ENCODE results near the gene PYGO2.
"Not testable (repeated sequence)": the region's sequence is repeated elsewhere in the genome, so short reads cannot be mapped to it uniquely, and the experiment has no call there.

Gene PYGO2

DNA sequence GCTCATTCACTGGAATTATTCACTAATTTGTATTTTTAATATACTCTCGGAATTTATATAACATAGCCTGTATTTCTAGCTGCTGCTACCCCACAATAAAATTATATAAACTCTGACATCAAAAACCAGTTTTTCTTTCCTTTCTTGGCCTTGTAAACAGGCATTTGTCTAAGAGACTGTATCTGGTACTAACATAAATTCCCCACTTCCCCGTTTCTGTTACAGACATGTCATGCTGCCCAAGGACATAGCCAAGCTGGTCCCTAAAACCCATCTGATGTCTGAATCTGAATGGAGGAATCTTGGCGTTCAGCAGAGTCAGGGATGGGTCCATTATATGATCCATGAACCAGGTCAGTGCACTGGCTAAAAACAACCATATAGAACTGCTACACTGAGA, 16.2 kb upstream of the PYGO2 start:
- not testable (repeated sequence) for DNase-seq

DNA sequence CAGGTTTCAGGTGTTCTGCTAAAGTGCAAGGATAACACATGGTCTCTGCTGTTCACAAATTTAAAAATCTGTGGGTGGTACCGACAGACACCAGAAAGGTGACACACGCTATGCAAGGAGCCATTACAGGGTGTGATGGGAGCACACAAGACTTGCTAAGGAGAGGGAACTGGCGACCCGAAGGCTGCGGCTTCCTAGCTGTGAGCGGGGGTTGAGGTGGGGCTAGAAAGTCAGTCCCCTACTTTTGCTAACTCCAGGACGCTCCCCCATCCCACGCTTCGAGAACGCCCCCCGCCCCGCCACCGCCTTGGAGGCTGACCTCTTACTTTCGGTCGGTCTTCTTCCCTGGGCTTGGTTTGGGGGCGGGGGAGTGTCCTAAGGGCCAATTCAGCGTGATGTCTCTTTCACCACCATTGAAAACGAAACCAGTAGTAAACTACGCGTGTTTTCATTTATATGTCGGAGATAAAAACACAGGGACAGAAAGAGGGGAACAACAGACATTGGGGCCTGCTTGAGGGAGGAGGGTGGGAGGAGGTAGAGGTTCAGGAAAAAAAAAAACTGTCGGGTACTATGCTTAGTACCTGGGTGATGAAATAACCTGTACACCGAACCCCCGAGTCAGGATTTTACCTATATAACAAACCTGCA, 14.0 kb upstream of the PYGO2 start:
- DNase-seq: peak; percentile 92

DNA sequence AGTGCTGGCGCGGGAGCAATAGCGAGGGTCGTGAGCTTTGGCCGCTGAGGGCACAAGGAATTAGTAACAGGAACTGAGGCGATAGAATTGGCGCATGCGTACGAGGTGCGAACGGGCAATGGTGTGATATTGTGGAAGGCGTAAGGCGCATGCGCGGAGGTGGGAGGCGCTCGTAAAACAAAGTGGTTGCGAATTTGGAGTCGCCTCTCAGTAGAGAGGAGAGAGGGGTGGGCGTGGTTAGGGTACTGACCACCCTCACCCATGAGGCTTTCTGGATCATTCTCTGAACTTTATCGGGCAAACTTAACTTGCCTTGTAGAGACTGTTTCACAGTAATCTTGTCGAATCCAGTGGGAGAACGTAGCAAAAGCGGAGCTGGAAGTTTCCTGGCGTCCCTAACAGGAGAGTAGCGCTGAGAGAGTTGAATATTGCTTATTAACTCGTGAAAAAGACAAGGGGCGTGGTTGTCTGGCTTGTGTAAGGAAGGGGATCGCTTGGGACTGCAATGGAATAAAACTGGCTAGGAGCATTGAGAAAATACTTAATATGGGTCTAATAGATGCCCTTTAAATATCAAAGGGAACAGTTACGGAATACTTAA, 13.3 kb upstream of the PYGO2 start:
- DNase-seq: peak; percentile 99

DNA sequence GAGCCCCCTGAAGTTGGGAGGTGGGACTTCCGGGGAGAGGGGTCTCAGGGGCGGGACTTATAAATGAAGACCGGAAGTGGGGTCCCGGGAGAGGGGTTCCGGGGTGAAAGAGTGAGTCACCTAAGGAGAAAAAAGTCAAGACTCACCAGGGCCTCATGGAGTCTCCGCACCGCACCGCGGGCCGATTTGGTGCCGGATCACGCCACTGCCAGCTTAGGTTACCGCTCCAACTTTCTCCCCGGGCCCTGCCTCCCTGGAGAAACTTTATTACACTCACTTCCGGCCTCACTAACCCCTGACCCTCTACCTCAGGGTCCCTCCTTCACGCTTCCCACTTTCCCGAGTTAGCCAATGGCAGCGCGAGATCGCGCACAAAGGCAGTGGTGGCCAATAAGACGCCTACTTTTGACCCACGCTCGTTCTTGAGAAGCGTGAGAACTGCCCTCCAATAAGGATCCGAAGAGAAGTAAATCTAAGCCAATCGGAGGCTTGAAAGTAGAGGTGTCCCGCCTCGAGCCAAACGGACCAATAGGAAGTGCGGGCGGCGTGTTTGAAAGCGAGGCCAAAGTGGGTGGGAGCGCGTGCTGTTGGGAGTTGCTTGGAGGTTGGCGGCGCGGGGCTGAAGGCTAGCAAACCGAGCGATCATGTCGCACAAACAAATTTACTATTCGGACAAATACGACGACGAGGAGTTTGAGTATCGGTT, 12.7 kb upstream of the PYGO2 start, which contains the start of gene CKS1B:
CKS1B (plus strand) TSS at position 580 of the 706 bp plus-strand sequence; CDS start at position 645, 65 bp downstream.
- peak; percentile 100 for DNase-seq

DNA sequence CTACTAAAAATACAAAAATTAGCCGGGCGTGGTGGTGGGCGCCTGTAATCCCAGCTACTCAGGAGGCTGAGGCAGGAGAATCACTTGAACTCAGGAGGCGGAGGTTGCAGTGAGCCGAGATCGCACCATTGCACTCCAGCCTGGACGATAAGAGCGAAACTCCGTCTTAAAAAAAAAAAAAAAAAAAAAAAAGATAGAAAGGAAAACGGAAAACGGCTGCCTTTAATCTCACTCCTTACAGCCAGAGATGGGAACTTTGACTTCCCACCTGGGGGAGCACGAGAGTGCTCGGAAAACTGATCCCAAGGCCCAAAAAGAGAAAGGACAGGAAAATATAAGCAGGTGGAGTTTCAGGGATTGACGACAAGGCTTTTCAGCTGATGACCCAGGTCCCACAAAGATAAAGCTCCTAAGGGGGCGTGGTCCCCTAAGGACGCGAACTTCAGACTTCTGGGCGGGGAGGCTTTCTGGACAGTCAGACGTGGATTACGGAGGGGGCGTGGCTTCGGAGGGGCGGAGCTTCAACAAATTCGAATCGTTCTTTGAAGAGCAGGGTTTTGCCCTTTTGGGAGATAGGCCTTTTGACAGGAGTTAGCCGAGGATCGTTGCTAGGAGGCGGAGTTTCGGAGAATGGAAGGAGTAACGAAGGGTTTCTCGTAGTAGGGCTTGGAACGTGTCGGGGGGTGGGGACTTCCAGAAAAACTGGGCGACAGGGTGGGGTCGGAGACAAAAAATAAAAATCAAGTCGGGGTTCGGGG, 11.9 kb upstream of the PYGO2 start:
- peak; percentile 100 for DNase-seq

DNA sequence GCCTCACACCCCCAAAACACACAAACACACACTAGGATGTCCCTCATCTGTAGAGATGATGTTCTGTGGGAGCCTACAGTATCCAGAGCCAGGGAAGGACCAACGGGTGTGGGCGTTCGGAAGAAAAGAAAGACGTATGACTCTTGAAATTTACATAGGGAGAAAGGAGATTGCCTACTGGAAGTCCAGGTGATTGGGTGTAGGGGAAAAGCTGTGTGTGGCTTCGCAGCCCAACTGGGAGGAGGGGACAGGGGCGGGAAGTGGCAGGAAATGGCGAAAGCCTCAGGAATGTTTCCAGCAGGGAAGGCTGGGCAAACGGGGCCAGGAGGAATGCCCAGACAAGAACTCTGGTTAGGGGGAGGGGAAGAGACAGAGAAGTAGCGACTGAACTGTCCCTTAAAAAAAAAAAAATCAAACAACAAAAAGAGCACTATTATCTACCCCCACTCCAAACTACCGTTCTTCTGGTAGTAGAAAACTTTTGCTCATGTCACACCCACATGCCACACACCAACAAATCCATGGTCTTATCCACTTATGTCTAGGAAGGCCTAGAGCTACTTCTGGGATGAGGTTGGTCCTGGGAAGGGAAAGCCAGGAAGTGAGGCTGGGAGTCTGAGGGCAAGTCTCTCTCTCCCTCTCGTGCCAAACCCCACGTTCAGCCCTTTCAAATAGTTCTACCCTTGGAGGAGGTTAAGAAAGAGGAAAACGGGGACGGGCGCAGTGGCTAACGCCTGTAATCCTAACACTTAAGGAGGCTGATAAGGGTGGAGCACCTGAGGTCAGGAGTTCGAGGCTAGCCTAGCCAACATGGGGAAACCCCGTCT, 11.1 kb upstream of the PYGO2 start:
- peak; percentile 74 for DNase-seq

DNA sequence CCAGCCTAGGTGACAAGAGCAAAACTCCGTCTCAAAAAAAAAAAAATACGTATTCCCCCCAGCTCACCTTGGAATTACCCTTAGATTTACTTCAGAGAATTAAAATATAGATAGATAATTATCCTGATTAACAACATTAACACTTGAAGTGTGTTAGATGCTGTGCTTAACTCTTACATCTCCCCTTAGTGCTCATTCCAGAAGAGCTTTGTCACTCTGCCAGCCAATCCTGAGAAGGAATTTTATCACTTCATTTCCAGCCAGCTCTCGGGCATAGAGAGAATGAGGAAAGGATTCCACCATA, 10.6 kb upstream of the PYGO2 start:
- DNase-seq: no peak

DNA sequence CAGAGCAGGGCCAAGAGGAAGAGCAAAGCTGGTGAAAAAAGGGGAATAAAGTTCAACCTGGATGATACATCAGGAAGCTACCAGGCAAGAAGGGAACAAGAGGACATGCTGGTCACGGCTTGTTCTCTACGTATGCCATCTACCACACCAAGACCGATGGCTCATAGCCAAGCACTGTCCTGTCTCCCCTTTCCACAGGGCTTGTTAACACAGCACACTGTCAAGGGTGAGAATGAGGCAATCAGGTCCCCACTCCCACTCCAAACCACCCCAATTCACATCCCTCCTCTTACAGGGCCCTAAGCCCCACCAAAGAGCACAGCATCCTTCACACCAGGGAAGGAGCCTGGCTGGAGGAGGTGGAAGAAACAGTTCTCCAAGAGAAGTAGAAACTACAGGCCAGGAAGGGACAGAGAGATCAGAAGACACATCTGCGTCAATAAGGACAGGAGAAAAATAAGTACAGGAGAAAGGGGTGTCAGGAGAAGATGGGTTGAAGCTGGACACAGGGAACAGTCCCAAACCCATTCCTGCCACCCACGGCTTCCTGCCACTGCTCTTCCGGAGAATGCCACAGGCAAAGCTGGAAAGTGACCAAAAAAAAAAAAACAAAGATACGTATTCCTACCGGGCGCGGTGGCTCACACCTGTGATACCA, 9.9 kb upstream of the PYGO2 start:
- DNase-seq: no peak

DNA sequence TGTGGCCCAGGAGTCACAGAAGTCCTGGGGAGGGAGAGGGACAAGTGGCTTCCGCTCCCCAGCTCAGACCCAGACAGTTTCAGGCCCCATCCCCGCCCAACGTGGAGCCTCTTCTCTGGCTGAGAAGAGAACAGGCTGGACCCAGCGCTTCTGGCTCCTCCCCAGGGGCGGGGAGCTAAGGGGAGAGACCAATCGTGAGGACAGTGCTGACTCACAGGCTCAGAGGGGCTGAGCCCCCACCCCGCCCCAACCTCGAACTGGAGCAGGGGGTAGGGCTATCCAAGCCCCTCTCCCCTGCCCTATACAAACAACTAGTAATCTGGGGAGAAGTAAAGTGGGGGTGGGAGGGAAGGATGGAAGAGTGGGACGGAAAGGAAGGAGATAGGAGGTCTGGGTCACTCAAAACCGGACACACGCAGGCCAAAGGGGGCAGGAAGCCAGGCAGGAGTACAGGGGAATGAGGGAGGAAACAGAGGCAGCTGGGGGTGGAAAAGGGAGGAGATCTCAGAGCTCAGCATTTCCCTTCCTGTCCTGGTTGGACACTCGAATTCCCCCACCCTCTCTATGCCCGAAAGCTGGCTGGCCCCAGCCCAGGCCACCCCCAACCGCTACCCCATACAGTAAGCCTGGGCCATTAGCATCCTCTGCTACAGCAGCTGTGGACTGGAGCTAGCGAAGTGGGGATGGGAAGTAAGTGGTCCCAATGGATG, 9.2 kb upstream of the PYGO2 start, which contains the start of gene SHC1:
SHC1 (minus strand) TSS at position 117 of the 710 bp plus-strand sequence. CDS start 221 bp downstream, outside the sequence.
- peak; percentile 96 for DNase-seq

DNA sequence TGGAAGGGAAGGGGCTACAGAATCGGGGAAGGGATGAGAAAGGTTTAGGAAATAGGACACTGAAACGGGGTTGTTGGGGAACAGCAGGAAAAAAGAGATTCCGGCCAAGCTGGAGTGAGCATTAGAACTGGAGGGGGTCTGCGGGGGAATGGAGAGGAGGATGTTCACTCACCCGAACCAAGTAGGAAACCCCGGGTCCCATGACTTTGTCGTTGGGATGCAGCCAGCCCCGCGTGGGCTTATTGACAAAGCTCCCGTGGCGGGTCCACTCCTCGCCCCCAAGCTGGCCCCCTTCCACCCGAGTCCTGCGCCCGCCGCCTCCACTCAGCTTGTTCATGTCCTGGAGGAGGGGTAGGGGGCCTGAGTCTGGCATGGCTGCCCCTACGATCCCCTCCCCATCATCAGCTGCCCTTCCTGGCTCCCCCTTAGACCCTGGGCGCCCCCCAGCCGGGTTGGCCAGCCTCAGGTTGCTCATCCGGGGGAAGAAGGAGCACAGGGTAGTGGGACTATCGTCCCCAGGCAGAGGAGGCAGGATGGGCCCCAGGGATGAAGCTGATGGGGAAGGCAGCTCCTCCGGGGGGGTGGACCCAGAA, 8.4 kb upstream of the PYGO2 start:
- DNase-seq: no peak

DNA sequence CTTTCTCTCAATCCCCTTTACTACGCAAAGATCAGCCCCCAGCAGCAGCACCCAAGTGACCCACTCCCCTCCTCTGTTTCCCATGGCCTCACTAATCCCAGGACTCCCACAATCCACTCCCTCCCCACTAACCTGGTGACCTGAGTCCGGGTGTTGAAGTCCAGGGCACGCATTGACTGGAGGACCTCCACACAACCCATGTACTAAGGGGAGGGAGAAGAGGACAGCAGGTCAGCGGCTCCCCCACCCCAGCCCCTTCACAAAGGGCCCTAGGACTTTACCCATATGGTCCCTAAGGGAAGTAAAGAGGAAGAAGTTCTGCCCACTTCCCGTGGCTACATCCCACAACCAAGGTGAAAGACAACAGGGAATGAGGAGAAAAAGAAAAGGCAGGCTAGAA, 7.7 kb upstream of the PYGO2 start:
- DNase-seq: no peak

DNA sequence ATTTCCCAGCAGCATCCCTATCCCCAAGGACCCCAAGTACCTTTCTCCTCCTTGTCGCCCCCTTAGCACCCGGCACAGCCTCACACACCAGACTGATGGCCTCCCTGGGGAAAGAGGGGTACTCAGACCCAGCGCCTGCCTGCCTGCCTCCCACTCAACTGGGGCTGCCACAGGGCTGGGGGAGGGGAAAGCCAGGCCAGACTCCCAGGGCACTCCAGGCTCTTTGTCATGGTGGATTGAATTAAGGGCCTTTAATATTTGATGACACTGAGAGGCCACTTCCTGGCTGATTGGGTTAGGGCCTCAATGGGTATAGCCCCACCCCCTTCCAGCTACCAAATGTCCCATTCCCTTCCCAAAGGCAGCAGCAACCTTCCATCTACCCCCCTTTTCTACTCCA, 7.1 kb upstream of the PYGO2 start:
- DNase-seq: no peak

DNA sequence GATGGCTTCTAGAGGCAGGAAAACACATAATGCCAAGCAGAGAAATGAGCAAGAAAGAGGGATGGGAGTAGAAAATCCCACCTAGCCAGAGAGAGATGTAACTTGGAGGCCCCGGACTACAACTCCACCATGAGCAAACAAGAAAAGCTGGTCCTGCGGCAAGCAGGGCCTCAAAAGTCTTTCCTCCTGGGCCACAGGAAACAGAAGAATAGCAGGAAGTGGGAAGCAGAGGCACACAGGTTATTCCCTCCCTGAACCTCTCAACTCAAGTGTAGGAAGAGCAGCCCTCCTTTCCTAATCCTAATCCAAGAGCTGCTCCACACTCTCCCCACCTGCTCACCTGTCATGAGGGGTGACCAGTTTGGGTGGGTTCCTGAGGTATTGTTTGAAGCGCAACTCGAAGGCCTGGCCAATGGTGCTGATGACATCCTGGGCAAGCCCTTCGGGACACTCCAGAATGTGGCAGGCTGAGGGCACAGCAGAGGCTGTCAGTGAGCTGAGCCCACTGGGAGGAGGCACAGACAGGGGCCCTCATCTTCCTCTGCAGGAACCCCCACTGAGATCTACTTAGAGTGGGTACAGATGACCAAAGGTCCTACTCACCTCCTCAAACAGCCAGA, 5.9 kb upstream of the PYGO2 start:
- no peak for DNase-seq

DNA sequence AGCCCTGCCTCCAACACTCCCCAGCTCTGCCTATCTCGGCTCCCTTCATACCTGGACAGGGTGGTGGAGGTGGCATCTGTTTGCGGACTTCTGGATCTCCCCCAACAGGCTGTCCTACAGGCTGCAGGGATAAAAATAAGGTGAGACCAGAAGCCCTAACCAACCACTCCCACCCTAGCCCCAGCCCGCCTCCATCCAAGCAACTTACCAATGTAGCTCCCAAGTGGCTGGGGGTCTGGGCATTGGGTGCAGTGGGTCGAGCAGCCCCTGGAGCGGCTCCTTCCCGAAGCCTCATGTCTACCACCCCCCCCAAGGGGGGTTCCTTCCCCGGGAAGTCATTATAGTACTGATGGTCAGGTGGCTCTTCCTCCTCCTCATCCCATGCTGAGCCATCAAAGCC, 4.5 kb upstream of the PYGO2 start:
- no peak for DNase-seq

DNA sequence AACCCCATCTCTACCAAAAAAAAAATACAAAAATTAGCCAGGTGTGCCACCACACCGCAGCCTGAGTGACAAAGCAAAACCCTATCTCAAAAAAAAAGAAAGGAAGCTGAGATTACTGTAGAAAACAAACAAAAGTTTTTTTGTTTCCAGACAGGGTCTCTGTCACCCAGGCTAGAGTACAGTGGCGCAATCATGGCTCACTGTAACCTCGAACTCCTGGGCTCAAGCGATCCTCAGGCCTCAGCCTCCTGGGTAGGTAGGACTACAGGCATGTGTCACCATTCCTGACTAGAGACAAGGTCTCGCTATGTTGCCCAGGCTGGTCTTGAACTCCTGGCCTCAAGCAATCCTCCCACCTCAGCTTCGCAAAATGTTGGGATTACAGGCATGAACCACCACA, 2.8 kb upstream of the PYGO2 start:
- DNase-seq: no peak

DNA sequence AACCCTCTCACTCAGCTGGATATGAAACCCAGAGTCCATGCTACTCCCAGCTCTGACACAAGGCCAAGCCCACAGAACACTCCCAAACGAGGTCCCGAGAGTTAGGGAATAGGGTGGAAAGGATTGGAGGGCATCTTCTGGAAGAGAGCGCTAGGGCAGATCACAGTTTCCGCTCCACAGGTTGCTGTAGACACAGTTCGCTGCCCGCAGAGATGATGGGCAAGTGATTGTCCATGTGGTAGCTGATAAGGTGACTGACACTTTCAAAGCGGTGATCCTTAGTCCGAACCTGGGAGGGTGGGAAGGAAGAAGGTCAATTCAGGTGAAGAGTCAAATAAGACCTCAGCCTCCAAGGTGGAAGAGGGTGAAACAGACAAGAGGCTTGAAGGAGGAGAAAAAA, 2.1 kb upstream of the PYGO2 start:
- no peak for DNase-seq

DNA sequence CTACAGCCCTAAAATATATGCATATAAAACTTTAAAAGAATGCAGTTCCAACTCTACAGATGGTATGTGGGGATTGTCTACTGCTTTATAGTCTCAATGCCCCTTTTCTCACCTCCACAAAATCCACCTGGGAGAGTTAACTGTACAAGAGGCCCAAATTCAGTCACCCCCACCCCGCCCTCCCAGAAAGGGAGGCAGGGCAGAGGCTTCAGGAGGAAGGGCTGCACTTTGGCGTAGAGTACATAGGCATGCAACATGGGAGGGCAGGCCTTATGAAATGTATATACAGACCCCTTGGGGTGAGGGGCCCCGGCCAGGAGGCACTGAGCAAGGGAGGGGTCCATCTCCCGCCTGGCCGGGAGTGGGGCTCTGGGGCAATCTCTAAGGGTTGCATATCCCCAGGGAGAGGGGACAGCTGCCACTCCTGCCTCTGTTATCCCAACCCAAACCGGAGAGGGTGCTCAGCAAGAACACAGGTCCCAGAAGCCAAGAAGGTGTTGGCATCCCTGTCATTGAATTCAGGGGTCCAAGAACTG, 1.3 kb upstream of the PYGO2 start:
- DNase-seq: no peak

DNA sequence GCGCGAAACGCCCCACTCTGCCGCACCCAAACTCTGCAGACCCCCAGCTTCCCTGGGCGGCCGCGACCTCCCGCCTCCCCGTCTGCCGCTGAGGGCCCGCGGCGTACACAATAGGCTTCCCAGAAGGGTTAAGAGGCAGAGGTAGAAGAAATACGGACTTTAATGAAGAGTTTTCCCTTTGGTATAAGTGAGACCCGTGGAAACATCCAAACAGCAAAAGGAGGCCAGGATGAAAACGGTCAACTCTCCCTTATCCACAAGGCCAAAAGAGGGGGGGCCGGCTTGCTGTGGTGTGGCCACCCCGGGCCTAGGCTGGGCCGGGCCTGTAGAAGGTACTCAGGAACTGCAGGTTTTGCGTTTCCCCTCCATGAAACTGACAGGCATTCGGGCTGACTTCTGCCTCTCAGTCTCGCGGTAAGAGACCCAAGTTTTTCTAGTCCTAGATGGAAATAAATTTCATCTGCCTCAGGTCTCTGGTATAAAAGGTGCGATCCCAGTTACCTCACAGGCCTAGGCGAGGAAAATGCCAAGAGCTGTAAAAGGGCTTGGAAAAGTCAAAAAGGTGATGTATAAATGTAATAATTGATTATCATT, 671 bp upstream of the PYGO2 start:
- DNase-seq: peak; percentile 81

DNA sequence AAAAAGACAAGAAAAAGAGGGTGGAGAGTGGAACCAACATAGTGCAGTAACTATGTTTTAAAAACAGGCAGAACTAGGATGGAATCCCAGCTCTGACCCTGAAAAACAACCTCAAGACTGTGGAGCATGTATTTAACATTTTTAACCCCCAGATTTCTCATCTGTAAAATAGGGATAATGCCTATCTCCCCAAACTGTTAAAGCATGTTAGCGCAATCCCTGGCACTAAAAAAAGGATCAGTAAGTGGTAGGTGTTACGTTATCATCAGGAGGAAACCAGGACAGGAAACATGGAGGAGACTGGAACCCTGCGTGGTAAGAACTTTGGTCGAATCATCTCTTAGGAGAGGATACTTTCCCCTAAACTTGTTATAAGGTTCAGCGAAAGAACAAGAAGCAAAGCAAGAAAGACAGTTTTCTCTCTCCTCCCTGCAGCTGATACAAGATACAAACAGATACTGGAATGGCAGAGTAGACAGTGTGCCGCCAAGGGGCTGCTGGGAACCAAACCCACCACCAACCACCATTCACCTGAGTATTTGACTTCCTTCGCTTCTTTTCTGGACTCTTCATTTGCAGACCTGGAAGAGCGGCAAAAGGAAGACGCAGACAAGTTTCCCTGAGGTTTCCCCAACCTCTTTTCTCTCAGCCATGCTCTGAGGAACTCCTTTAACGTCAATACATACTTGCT, 991 bp downstream of the PYGO2 start:
- peak; percentile 61 for DNase-seq
